Stimulated activated CD4-positive, alpha-beta T cell treated with anti-CD3 and anti-CD28 coated beads, Interleukin-15, amount 100 ng/mL, for 48 hours (primary cell): Measurements from ENCODE around the gene BRSK2.

Source experiments
- DNase-seq, 2 donors: peaks; one replicate each; pipeline ENCODE4 v3.0.0-alpha.2; 2020; ENCODE audit warnings: low read depth in 2 of 2

BRSK2 gene

DNA sequence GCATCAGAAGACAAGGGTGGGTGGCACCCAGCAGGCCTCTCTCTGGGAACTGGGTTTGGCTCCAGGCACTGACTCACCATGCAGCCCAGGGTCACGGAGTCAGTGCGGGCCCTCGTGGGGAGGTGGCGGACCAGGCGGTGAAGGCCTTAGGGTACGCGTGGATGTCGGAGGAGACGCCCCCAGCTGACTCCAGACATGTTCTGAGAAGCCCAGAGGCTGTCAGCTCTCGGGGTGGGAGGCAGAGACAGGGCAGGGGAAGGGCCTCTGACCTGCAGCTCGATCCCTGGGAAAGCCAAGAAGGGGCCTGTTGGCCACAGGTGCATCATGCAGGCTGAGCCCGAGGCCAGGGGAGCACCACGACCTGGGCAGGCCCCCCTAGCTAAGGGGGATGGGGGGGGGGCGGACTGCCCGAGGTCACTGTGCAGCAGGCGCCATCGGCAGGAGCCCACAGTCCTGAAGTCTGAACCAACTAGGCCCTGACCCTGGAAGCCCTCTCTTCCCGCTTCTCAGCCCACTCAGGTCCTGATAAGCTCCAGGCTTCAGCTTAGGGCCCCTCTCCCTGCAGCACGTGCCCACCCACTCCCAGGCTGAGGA lies 78.8 kb downstream of the BRSK2 start:
- DNase-seq, result no peak

DNA sequence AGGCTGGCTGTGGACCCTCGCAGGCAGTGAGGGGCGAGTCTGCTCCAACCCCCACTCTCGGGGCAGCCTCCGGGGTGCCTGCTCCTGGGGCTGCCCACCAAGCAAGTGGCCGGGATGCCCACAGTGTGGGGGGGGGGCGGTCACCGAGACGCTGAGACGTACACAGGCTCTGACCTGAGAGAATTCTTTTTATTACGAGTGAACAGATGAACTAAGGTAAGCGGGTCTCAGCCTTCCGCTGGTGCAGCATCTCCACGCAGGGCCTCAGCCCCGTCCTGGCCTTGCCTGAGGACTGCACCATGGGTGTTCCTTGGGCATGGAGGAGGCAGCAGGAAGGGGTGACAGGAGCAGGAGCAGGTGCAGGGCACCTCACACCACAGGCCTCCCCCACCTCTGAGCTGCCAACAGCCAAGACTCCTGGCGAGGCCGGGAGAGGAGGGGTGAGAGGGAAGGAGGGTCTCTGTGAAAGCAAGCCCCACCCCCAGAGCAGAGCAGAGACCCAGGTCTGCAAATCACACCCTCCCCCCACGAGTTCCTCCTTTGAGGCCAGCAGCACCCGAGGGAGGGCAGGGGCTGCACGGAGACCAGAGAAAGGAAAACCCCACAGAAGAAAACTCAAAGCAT lies 79.7 kb downstream of the BRSK2 start:
- DNase-seq, result no peak

DNA sequence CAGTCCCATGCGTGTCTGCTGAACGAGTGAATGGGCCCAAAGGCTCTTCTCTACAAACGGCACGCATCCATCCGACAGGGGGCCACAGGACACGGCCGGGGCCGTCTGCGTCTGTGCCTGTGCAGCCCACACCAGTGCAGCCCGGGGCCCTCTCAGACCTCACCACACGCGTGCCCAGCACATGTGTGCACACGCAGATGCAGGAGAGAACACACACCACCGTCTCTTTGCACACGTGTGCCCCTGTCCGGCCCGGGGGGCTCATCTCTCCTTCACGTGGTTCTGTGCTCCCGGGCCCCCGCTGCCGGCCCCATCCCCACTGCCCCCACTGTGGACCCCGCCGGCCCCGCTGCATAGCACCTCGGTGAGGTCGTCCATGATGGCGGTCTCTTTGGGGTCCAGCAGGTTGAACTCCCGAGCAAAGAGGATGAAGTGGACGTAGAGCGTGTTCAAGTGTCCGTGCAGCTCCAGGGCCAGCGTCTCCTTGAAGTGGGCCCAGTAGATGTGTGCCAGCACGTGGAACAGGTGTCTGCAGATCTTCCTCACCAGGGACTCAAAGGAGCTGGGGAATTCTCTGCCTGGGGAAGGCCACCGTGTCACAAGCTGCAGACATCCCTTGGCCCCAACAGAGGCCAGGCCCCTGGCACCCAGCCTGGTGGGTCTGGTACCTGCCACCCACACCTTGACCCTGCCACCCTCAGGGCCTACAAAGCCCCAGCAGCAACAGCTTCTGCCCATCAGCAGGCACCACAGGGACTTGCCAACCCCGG lies 80.4 kb downstream of the BRSK2 start:
- no peak for DNase-seq

DNA sequence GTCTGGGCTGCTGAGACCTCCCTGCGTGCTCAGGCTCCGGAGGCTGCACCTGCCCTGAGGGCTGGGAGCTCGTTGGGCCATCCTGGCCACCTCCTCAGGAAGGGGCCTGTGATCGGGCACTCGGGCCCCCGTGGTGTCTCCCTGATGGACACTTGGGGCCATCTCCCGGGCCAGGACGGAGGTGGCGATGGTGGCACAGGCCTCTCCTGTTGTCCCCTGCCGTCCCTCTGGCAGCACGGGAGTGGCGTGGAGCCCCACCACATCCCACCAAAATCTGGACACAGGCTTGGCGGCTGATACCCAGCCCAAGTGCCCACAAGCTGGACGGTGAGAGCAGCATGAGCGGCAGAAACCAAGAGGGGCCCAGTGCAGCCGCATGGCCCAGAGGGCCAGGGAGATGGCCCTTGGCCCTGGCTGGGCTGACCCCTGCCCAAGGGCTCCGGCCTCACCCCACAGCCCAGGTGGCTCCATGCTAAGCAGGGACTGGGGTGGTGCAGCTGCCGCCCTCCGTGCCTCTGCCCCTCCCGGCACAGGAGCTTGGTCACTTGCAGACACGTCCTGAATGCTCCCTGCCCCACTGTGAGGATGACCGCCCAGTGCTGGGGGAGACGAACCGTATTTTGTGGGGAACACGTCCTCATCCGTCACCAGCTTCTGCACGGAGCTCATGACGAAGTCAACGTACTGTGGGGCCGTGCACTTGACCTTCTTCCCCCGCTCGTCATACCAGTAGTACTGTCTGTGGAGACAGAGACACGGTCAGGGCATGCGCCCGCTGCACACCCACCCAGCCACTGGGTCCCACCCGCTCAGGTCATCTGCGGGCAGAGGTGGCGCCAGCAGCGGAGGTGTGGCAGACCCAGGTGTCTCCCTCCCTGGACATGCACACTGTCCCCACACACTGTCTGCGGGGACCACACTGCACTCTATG lies 81.2 kb downstream of the BRSK2 start:
- DNase-seq, result no peak

DNA sequence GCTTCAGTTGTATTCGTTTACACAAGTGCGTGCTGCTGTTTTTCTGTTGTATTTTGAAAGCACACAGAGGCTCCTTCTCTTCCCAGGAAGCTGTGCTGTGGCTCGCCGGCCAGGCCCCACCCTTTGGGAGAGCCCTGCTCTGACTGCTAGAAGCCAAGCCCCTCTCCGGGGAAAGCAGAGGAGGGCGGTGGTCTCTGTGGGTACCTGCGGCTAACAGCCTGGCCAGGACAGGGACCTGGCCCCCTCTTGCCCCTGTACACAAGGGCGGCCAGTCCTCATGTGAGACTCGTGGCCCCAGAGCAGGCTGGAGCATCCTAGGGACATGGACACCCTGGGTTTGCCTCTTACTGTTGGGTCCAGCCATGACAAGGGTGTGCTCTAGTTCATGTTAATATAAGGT lies 82.0 kb downstream of the BRSK2 start:
- DNase-seq, result no peak

DNA sequence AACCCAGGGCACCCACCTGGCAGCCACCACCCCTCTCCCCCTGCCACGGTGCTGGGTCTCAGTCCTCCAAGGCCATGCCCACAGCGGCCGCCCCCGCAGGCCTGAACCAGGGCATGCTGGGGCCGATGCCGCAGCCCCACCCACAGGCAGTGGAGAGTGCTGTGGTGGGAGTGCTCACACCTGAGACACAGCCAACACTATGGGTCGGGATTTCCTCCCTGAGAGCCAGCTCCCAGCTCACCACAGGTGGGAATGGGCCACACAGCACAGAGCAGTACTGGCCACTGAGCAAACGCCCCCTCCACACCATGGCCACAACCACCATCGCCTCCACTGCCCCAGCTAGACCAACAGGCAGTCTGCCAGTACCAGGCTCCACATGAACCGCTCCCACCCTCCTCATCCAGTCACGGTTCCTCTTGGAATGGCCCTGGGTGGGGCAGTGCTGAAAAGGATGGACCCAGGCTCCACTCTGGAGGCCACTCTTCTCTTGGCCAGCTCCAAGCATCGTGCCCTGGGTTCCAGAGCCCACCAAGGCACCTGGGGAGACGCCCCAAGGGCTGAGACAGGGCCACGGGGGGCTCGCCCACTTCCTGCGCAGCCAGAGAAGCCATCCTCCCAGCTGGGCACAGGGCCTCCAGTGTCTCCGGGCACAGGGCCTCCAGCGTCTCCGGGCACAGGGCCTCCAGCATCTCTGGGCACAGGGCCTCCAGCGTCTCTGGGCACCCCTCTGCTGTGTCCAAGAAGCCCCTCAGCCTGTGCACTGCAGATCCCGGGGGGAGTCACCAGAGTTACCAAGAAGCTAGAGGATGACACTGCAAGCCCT lies 82.7 kb downstream of the BRSK2 start:
- DNase-seq, result no peak

DNA sequence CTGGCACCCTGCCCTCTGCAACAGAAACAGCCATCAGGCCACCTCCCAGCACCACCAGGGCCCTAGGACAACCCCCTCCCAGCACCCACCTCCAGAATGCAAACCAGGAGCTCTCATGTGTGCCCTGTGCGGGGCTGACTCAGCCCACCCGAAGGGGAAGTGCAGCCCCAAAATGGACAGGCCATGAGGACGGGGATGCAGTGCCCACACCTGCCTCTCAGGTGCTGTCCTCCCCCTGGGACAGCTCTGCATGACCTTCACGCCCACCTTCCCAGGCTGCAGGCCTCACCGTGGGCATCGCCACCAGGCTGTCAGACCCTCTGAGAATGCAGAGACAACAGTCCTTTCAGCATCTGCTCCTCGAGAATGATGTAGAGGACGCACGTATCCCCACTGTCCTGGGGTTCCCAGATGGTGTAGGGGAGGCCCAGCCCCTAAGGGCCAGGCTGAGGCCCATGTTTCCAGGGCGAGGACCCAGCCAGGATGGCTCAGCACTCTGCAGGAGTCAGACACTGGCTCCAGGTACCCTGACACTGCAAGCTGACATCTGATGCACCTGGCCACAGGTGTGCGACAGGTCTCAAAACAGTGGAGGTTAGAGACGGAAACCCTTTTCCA lies 83.4 kb downstream of the BRSK2 start:
- no peak for DNase-seq

DNA sequence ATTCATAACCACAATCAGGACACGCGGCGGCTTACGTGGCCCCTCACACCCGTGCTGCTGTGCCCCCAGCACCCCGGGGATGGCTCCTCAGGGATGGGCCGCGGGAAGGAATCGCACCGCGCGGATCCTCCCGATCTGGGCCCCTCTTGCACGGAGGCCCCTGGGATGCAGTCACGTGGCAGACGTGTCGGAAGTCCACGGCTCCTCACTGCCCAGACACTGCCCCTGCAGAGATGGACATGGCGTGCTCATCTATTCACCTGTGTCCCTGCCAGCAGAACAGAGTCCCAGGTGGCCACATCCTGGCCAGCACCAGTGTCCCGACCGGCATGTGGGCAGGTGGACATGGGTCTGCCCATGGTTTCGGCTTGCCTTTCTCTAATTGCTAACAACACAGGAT lies 84.1 kb downstream of the BRSK2 start:
- DNase-seq, result no peak

DNA sequence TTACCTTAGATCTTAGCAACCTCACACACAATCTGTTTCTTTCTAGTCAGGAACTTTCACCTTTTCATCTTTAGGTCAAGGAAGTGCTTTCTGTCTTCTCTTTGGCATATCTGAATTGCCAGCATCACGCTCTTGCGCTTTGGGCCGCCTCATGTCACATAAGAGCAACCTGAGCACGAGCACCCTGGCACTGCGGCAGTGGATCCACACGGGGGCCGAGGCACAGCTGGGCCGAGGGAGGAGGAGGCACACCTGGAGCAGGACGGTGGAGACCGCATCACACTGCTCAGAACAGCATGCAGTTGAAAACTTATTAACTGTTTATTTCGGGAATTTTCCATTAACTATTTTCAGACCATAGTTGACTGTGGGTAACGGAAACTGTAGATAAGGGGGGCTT lies 86.1 kb downstream of the BRSK2 start:
- DNase-seq, result no peak

DNA sequence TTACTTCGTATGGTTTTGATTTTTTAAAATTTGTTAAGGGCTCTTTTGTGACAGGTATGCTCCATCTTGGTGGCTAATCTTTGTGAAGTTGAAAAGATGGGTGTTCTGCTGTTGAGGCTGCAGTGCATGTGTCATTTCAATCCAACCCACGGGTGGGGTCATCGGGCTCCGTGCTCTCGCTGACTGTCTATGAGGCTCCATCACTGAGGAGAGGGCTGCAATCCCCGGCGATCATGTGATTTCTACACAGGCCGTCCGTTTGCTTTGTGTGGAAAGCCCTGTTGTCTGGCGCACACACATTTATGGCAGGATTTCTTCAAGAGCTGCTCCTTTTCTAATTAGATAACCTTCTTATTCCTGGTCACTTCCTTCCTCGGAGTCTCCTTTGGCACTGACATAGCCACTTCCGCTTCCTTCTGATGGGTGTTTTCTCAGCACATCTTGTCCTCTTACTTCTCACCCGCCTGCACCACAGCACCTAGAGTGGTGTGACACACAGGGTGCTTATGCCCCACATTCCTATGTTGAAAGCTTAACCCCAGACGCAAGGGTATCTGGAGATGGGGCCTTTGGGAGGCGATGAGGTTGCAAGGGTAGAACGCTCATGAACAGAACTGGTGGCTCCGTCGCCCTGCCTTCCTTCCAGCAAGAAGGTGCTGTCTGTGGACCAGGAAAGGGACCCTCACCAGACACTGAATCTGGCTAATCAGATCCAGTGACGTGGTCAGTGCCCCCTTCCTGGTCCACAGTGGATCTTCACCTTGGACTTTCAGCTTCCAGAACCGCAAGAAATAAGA lies 87.4 kb downstream of the BRSK2 start:
- no peak for DNase-seq

DNA sequence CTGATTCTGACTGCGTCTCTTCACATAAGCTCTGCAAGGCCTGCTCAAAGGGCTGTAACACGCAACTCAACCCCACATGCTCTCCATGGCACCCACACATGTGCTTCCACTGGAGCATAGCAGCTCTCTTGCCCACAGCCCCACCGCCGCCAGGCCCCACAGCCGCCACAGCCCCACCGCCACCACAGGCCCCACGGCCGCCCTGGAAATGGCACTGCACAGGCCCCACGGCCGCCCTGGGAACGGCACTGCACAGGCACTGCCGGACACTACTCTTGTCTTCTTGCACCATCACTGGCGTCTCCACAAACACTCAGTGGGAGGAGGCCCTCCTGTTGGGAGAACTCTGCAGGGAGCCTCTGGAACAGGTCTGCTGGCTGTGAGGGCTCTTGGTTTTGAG lies 88.3 kb downstream of the BRSK2 start:
- no peak for DNase-seq

DNA sequence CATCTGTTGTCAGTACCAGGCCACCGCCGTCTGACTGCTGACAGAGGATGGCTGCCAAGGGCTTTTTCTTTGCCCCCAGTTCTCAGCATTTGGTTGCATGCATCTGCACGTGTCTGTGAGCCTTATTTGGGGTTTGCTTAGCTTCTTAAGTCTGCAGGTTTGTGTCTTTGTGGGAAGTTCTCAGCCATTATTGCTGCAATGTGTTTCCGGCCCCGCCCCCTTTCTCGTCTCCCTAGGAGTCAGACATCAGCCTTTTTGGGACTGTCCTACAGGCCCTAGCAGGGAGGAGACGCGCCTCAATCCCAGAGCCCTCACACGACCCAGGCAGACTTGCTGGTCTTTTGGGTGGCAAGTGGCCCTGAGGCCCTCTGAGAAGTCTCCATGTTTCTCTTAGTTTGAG lies 88.8 kb downstream of the BRSK2 start:
- DNase-seq, result no peak

DNA sequence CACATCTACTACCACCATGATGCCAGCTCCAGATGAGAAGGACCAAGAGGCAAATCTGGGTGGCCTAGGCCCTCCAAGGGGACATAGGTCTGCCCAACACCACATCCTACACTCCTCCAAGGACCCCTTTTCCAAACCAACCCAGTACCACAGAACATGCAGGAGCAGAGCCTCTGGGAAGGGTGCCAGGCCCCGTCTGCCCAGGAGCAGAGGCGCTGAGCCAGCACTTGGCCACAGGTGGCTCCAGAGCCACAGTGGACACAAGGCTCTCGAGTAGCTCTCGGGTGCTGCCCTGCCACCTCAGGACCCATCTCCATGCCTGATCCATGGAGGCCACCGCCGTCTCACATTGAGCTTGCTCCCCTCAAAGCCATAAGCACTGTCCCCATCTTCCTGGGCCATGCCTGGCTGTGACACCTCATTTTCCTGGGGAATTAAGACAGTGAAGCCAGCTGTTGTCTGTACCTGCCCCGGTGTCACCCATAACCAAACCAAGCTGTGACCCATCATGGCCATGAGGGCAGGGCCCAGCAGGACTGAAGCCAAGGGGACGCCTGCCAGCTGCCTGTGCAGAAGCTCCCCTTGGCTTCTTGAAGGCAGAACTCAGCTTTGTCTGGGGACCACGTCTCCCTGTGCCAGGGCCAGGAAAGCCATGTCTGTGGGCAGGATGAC lies 89.4 kb downstream of the BRSK2 start:
- DNase-seq, result no peak

DNA sequence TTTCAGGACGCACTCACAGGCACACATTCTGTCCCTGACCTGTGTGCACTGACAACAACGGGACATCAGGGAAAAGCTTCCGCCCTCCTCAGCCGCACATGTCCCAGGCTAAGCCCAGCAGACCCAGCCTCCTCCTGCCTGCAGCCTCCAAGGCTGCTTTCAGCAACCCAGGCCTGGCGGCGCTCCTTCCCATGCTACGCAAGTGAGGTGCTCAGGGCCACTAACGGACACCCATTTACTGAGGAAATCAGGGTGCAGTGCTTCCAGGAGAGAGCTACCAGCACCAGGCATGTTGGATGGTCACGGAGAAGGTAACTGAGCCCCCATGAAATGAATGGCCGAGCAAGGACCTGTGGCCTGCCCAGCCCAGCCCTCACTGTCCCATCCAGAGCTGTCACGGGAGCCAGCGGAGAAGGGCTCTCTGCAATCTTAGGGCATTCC lies 90.0 kb downstream of the BRSK2 start:
- DNase-seq, result no peak

DNA sequence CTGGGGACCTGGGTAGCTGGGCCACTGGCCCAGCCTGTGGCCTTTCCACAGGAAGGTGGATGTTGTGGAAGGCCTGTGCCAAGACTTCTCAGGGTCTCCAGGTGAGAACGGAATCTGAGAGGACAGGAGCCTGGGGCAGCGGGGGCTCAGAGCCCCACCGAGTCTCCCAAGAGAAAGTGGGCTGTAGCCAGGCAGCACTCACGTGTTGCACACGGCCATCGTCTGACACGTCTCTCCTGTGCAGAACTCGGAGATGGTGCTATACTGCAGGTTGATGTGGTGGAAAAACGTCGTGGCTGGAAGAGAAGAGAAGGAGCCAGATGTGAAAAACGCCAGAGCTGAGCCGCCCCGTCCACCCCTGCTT lies 90.4 kb downstream of the BRSK2 start:
- DNase-seq, result no peak

DNA sequence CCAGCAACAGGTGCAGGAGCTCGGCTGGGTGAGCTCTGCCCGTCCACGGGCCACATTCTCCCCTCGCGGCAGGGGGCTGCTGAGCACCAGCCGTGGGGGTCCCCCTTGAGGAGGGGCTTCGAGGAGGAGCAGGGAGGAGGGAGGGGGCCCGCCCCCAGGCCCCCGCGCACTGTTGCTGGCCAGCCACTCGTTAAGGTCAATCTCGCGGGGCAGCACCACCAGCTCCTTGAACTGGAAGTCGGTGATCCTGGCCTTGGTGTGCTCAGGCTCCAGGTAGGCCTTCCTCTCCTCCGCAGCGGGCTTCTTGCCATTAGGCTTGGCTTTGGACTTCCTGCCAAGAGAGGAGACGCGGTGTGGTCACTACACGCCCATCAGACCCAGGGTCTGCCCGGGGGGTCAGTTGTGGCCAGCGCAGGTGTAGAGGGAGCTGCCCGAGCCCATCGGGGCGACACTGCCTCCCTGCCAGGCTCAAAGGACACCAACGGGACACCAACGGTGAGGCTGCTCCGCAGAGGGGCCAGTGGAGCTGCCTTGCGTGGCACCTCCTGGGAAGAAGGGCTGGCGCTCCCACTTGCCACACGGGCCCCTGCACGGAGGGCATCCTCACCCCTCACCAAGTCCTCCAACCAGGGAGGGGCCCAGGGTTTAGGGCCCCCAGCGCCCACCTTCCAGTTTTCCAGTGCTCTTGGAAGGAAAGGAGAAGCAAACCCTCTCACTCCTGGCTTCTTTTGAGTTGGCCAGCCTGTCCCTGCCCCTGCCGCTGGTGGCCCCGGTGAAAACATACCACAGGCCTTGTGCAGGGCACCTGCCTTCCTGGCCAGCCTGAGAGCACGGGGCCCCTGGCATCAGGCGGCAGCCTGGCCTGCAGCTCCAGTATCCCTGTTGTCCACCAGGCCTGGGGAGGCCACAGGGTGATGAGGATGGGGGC lies 91.1 kb downstream of the BRSK2 start:
- DNase-seq, result no peak

DNA sequence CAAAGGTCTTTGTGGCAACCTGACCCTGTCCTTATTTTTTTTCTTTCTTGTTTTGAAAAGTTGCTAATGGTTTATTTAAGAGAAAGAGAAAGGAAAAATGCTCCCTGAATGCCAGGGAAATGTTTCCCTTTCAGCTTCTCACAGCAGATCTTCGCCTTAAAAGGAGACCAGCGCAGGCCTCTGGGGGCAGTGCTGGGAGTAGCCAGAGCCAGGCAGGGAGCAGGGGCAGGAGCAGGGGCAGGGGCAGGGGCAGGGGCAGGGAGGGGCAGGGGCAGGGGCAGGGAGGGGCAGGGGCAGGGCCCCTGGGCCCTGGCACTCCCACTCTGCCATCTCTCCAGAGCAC lies 91.7 kb downstream of the BRSK2 start:
- no peak for DNase-seq

DNA sequence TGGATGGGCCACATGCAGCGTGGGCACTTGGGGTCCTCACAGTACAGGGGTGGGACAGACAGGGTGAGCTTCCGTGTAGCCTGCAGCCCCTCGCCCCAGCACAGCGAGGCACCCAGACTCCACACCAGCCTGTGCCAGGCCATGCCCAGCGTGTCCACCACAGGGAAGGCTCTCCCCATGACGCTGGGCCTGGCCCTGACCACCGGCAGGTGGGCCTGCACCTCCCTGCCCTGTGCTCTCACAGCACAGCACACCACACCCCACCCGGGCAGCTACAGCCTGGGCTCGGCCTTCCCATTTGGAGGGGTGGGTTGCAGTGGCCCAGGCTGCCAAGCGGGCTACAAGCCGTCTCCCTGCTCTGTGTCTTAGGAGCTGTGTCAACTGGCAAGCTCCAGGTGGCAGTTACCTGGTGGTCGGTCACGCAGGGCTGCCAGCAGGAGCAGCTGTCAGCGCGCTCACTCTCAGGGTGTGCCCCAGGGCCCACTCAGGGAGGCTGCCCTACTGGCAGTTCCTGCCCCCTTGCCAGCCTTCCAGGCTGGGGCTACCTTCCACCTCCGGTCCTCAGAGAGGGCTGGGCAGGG lies 92.2 kb downstream of the BRSK2 start:
- DNase-seq, result no peak
